ACC112 (cell line): ENCODE results near the gene L2HGDH.
"Not testable (repeated sequence)": the region's sequence is repeated elsewhere in the genome, so short reads cannot be mapped to it uniquely, and the experiment has no call there.

ENCODE experiments used
- H2AFZ ChIP-seq: fragments of 200-600 bp; sonication (generic); one replicate; pipeline ENCODE4 v1.6.0; 2017; ENCODE audit warnings: antibody characterized with exemption, low read length; ENCODE audit not compliant: unreplicated experiment
- H3K27ac ChIP-seq: fragments of 200-600 bp; sonication (generic); 2 replicates; pipeline ENCODE4 v1.5.1; 2014; ENCODE audit warnings: low read depth, mild to moderate bottlenecking, antibody characterized with exemption, low read length, moderate library complexity
- H3K27me3 ChIP-seq: fragments of 200-600 bp; sonication (generic); 2 replicates; pipeline ENCODE4 v1.6.1; 2014; ENCODE audit warnings: mild to moderate bottlenecking, antibody characterized with exemption, low read length, moderate library complexity, mixed read lengths; ENCODE audit not compliant: insufficient read depth
- H3K36me3 ChIP-seq: fragments of 200-600 bp; sonication (generic); 2 replicates; pipeline ENCODE4 v1.6.1; 2016; ENCODE audit warnings: mild to moderate bottlenecking, antibody characterized with exemption, low read length, moderate library complexity, mixed read lengths; ENCODE audit not compliant: insufficient read depth
- H3K4me1 ChIP-seq: fragments of 200-600 bp; sonication (generic); one replicate; pipeline ENCODE4 v1.6.1; 2016; ENCODE audit warnings: low read length, mixed read lengths; ENCODE audit not compliant: insufficient read depth, unreplicated experiment, control insufficient read depth
- H3K4me3 ChIP-seq: fragments of 200-600 bp; sonication (generic); 2 replicates; pipeline ENCODE4 v1.5.1; 2014; ENCODE audit warnings: mild to moderate bottlenecking, low read depth, low read length
- H3K79me2 ChIP-seq: fragments of 200-600 bp; sonication (generic); one replicate; pipeline ENCODE4 v1.6.0; 2016; ENCODE audit warnings: low read length; ENCODE audit not compliant: control insufficient read depth, unreplicated experiment, insufficient read depth

Gene L2HGDH

GRCh38 chr14:50311972-50312733 is at the start of gene L2HGDH, which contains the start of gene DMAC2L:
L2HGDH (minus strand) TSS chr14:50312229; CDS start chr14:50312150, 79 bp downstream.
DMAC2L (plus strand) TSS chr14:50312324; CDS start chr14:50321488, 9,164 bp downstream.
- H3K79me2 ChIP-seq: peaks cover 13% of the 10 kb centered on the region

DNA sequence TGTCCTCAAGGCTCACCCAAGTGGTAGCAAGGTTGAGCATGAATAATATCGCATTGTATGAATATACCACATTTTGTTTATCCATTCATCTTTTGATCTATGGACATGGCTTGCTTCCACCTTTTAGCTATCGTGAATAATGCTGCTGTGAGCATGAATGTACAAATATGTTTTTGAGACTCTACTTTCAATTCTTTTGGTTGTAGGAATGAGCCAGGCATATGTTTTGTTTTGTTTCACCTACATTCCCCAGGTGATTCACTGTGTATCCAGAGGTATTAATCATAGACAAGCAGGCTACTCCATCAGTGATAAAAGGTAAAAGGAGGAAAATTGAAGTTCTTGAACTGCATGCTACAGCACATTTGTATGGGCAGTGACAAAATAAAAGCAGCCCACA is 48.8 kb upstream of the L2HGDH start:
- Histone ChIP-seq H3K4me3 (no peak overlapping the region), H3K27me3 (no peaks in the 10 kb centered on the region), H3K36me3 (peaks cover 15% of the 10 kb centered on the region; the same call in 1 of the 2 replicates), H3K79me2 (no peaks in the 10 kb centered on the region), H2AFZ (no peak overlapping the region), H3K4me1 (peaks cover 12% of the 10 kb centered on the region), H3K27ac (no peak overlapping the region)

More at GRCh38 chr14:50311972-50312733, at the start of gene L2HGDH, which contains the start of gene DMAC2L:
- H3K27ac ChIP-seq: peak within 1 kb of the TSS; percentile 82
- peak within 1 kb of the TSS; percentile 86 for H2AFZ ChIP-seq
- H3K27me3 ChIP-seq: no peaks in the 10 kb centered on the region
- peaks cover 17% of the 10 kb centered on the region for H3K4me1 ChIP-seq
- no peaks in the 10 kb centered on the region for H3K36me3 ChIP-seq
- H3K4me3 ChIP-seq: peak within 1 kb of the TSS; percentile 89

- H3K4me1 ChIP-seq: peaks cover 11% of the 10 kb centered on the region
- no peak overlapping the region for H2AFZ ChIP-seq
- H3K79me2 ChIP-seq: no peaks in the 10 kb centered on the region
- H3K27me3 ChIP-seq: no peaks in the 10 kb centered on the region
- H3K36me3 ChIP-seq: peaks cover 15% of the 10 kb centered on the region; the same call in 1 of the 2 replicates
- no peak overlapping the region for H3K27ac ChIP-seq
- no peak overlapping the region for H3K4me3 ChIP-seq
Measured at GRCh38 chr14:50360093-50360492, 48.1 kb upstream of the L2HGDH start.

- Histone ChIP-seq H3K27me3 (no peaks in the 10 kb centered on the region), H3K79me2 (no peaks in the 10 kb centered on the region)
Measured at GRCh38 chr14:50359631-50360030, 47.6 kb upstream of the L2HGDH start.

DNA sequence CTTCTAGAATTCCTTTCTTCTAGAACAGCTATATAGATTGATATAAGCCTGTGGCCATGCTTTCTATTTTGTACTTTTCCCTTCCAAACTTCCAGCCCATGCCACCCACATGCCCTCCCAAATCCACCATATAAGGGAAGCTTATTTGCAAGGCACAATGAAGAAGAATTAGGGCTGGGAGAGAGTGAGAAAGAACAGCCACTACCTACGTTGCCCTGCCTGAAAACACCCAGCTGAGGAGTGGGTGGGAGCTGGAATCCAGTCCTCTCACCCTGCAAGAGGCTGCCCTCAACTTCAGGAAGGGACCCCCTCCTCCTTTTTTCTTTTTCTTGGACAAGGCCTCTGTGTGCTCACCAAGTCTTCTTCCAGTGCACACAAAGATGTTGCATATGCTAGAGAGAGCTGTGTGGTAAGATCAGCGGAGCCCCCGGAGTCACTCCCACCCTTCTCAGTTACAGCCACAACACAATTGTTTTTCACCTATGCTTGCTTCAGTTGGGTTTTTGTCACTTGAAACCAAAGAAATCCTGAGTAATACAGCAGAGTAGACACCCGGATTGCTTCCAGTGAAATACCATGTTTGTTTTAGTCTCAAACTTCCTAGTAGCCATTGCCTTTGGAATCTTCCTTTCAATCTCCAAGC is 45.8 kb upstream of the L2HGDH start:
- H3K27ac ChIP-seq: no peak overlapping the region
- H3K27me3 ChIP-seq: no peaks in the 10 kb centered on the region
- peaks cover 15% of the 10 kb centered on the region; the same call in 1 of the 2 replicates for H3K36me3 ChIP-seq
- no peaks in the 10 kb centered on the region for H3K79me2 ChIP-seq
- no peaks in the 10 kb centered on the region for H3K4me1 ChIP-seq
- no peak overlapping the region for H2AFZ ChIP-seq
- no peak overlapping the region for H3K4me3 ChIP-seq

More at GRCh38 chr14:50359631-50360030, 47.6 kb upstream of the L2HGDH start:
- H3K36me3 ChIP-seq: peaks cover 15% of the 10 kb centered on the region; the same call in 1 of the 2 replicates
- peaks cover 6% of the 10 kb centered on the region for H3K4me1 ChIP-seq
- no peak overlapping the region for H3K27ac ChIP-seq
- no peak overlapping the region for H3K4me3 ChIP-seq
- H2AFZ ChIP-seq: no peak overlapping the region

DNA sequence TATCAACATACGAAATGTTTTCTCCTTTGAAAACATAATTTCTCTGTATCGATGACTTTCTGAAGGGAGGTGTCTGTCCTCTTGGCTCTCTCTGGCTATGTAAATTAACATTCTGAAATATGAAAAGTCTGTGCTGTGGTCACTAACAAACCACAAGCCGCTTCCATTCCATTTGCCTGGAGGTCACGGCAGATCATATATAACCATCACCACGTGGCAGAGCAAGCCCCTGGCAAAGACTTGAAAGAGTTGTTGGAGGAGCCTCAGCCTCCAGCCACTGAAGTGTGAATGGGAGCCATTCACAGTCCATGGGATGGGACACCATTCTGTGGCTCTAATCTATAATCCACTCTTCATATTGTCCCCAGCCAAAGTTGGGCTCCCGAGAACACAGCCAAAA is 45.1 kb upstream of the L2HGDH start:
- no peak overlapping the region for H2AFZ ChIP-seq
- no peaks in the 10 kb centered on the region for H3K79me2 ChIP-seq

DNA sequence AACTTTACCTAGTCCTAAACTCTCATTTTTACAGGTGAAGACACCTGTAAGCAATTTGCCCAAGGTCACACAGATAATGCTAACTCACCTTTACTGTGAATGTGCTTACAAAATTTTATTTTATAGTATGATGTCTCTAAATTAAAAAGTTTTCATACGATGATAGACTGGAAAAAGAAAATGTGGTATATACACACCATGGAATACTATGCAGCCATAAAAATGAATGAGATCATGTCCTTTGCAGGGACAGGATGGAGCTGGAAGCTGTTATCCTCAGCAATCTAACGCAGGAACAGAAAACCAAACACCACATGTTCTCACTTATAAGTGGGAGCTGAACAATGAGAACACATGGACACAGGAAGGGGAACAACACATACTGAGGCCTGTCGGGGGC is 44.3 kb upstream of the L2HGDH start:
- not testable (repeated sequence) for H3K4me1 ChIP-seq
- H3K36me3 ChIP-seq: peaks cover 15% of the 10 kb centered on the region; the same call in 1 of the 2 replicates

More for the DNA sequence above, 45.1 kb upstream of the L2HGDH start:
- Histone ChIP-seq H3K4me3 (no peak overlapping the region), H3K36me3 (peaks cover 15% of the 10 kb centered on the region; the same call in 1 of the 2 replicates), H3K4me1 (no peaks in the 10 kb centered on the region), H3K27me3 (no peaks in the 10 kb centered on the region), H3K27ac (no peak overlapping the region)

GRCh38 chr14:50355692-50356091 is 43.7 kb upstream of the L2HGDH start:
- H3K27me3 ChIP-seq: no peaks in the 10 kb centered on the region
- no peak overlapping the region for H3K4me3 ChIP-seq
- no peaks in the 10 kb centered on the region for H3K79me2 ChIP-seq
- H2AFZ ChIP-seq: no peak overlapping the region
- peaks cover 7% of the 10 kb centered on the region for H3K4me1 ChIP-seq
- peaks cover 15% of the 10 kb centered on the region; the same call in 1 of the 2 replicates for H3K36me3 ChIP-seq
- no peak overlapping the region for H3K27ac ChIP-seq

More for the DNA sequence above, 44.3 kb upstream of the L2HGDH start:
- not testable (repeated sequence) for H3K27me3 ChIP-seq, H3K27ac ChIP-seq, H3K79me2 ChIP-seq, H2AFZ ChIP-seq, H3K4me3 ChIP-seq

DNA sequence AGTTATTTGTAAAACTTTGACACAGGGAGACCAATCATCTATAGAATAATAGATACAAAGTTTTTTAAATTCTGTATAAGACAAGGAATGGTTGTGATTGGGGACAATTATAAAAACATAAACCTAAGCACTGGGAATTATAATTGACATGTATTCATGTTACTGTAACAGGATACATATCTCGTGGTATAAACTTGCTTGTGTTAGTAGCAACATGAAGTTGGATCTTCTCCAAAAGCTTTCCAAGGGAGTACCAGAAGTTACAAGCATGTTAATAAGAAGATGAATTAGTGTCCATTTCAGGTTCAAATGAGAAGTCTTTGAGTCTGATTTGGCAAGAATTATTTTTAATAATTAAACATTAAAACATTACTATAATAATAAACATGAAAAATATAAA is 42.5 kb upstream of the L2HGDH start:
- H3K4me3 ChIP-seq: no peak overlapping the region
- H3K79me2 ChIP-seq: no peaks in the 10 kb centered on the region
- no peaks in the 10 kb centered on the region for H3K27me3 ChIP-seq
- no peak overlapping the region for H2AFZ ChIP-seq
- peaks cover 15% of the 10 kb centered on the region; the same call in 1 of the 2 replicates for H3K36me3 ChIP-seq
- H3K27ac ChIP-seq: no peak overlapping the region
- peaks cover 7% of the 10 kb centered on the region for H3K4me1 ChIP-seq

DNA sequence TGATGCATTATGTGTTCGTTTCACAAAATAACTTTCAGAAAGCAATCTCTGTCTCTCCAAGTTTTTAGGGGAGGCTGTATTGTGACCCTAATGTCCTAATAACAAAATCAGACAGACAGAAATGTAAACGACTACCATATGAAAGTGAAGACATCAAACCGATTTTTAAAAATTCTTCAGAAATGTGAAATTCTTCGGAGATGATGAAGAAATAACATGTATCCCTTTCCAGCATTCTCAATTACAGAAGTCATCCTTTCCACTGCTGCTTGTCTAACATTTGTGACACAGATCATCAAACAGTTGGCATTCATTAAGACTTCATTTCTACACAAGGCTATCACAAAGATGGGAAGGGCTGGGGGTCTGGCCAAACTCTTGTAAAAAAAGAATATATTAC is 41.1 kb upstream of the L2HGDH start:
- Histone ChIP-seq H3K27ac (no peak overlapping the region), H3K36me3 (peaks cover 15% of the 10 kb centered on the region; the same call in 1 of the 2 replicates), H2AFZ (no peak overlapping the region), H3K27me3 (no peaks in the 10 kb centered on the region), H3K4me3 (no peak overlapping the region), H3K79me2 (no peaks in the 10 kb centered on the region), H3K4me1 (peaks cover 13% of the 10 kb centered on the region)
